Left lung (tissue), 10 donors: ENCODE data around the gene SESN2. TPM values are rescaled to one million over a fixed set of nuclear protein-coding genes. Genes with fewer than 3 reads are reported as not detected.

Experiments
- ATAC-seq: fragments of 200-7000 bp; cut with Tn5 transposase; one replicate; pipeline ENCODE4 v1.9.1; 2020; ENCODE audit warnings: moderate library complexity
- DNase-seq, 4 donors: peaks; one replicate each; pipeline ENCODE4 v3.0.0-alpha.2; 2013 to 2020
- H3K27ac ChIP-seq, 2 donors: fragments of 200-600 bp; sonication (generic) in 1 of 2; one replicate each; pipeline versions ENCODE4 v1.5.0 to v1.8.0; 2020 to 2021
- H3K27me3 ChIP-seq, 2 donors: fragments of 200-600 bp; sonication (generic) in 1 of 2; one replicate each; pipeline versions ENCODE4 v1.5.0 to v1.8.0; 2020 to 2021
- H3K36me3 ChIP-seq, 2 donors: fragments of 200-600 bp; sonication (generic) in 1 of 2; one replicate each; pipeline versions ENCODE4 v1.5.0 to v1.8.0; 2020 to 2021
- H3K4me1 ChIP-seq, 2 donors: fragments of 200-600 bp; one replicate each; pipeline ENCODE4 v1.8.0; 2021
- H3K4me3 ChIP-seq, 2 donors: fragments of 200-600 bp; sonication (generic) in 1 of 2; one replicate each; pipeline versions ENCODE4 v1.5.0 to v1.8.0; 2020 to 2021; ENCODE audit warnings: mild to moderate bottlenecking in 1 of 2
- H3K9me3 ChIP-seq, 2 donors: fragments of 200-600 bp; sonication (generic) in 1 of 2; one replicate each; pipeline versions ENCODE4 v1.5.0 to v1.8.0; 2020 to 2021
- CTCF ChIP-seq, 2 donors: fragments of 200-600 bp; sonication (generic) in 1 of 2; IDR thresholded peaks; one replicate each; pipeline versions ENCODE4 v1.5.0 to v1.8.0; 2021; ENCODE audit warnings: antibody characterized with exemption in 2 of 2
- intact Hi-C, 2 donors: fragments of 100-400 bp; cut with DNase I; formaldehyde crosslinking; loops; one replicate each; pipeline versions ENCODE4 v1.11.2 to v1.14.2; 2022
- polyA plus RNA-seq, 6 donors: library from polyadenylated mRNA; unstranded; fragments of 120-200 nt; gene quantifications; one replicate each; pipeline ENCODE4 v1.2.1, GENCODE V29; 2013; ENCODE audit not compliant: insufficient read length in 6 of 6
- total RNA-seq, 2 donors: library from RNA; stranded (reverse); fragmentation: NEBNext Ultra II Directional; extraction: Animal tissue kit (Norgen Biotek cat#: 25700); gene quantifications; one replicate each; pipeline ENCODE4 v1.2.1, GENCODE V29; 2021
- donor health status: DM: no; HTN: yes; CAD: no.
- donor health status: DM: no; HTN: no; CAD: no.

Gene SESN2
- total and polyA plus RNA-seq, 8 donors, result 4.6 to 17.6 (median 6.5) TPM

GRCh38 chr1:28291711-28292110 is 32.4 kb downstream of the SESN2 start:
- Histone ChIP-seq H3K36me3 (no peaks in the 10 kb centered on the region), H3K4me1 (peaks cover 0 to 10% of the 10 kb centered on the region in 2 donors), H3K9me3 (no peaks in the 10 kb centered on the region), H3K27me3 (peaks cover 0 to 3% of the 10 kb centered on the region in 2 donors), H3K4me3 (no peak overlapping the region), H3K27ac (peak overlapping the region in 1 of 2 donors; percentile 5)
- ATAC-seq (no peak), DNase-seq (no peak)
- TF ChIP-seq CTCF (IDR thresholded peaks at IDR 0.05), result no peak
- intact Hi-C loops, result no loop called here

GRCh38 chr1:28295936-28296335 is 36.6 kb downstream of the SESN2 start:
- Histone ChIP-seq H3K27me3 (peaks cover 0 to 5% of the 10 kb centered on the region in 2 donors), H3K4me1 (peaks cover 0 to 10% of the 10 kb centered on the region in 2 donors), H3K27ac (no peak overlapping the region), H3K36me3 (no peaks in the 10 kb centered on the region), H3K4me3 (no peak overlapping the region), H3K9me3 (no peaks in the 10 kb centered on the region)
- no peak for ATAC-seq
- intact Hi-C loops, result no loop called here
- DNase-seq, result no peak
- TF ChIP-seq CTCF (IDR thresholded peaks at IDR 0.05), result no peak

- peak; percentile 54 for ATAC-seq
- Histone ChIP-seq H3K4me3 (no peak overlapping the region), H3K4me1 (peaks cover 0 to 3% of the 10 kb centered on the region in 2 donors), H3K36me3 (no peaks in the 10 kb centered on the region), H3K27me3 (peaks cover 0 to 5% of the 10 kb centered on the region in 2 donors), H3K27ac (no peak overlapping the region), H3K9me3 (no peaks in the 10 kb centered on the region)
- no peak for TF ChIP-seq CTCF (IDR thresholded peaks at IDR 0.05)
- peak in 1 of 4 donors; percentile 18 for DNase-seq
- intact Hi-C loops, result no loop called here
Observed at GRCh38 chr1:28296401-28297261, 37.3 kb downstream of the SESN2 start.

- no peak overlapping the region for H3K27ac ChIP-seq
- H3K36me3 ChIP-seq, result no peaks in the 10 kb centered on the region
- DNase-seq, result no peak
- no peaks in the 10 kb centered on the region for H3K4me1 ChIP-seq
- no peak overlapping the region for H3K4me3 ChIP-seq
- peaks cover 0 to 5% of the 10 kb centered on the region in 2 donors for H3K27me3 ChIP-seq
- ATAC-seq, result no peak
- H3K9me3 ChIP-seq, result no peaks in the 10 kb centered on the region
- intact Hi-C loops, result no loop called here
- TF ChIP-seq CTCF (IDR thresholded peaks at IDR 0.05), result no peak
Observed at GRCh38 chr1:28297826-28298225, 38.5 kb downstream of the SESN2 start.

GRCh38 chr1:28298438-28298837 is 39.1 kb downstream of the SESN2 start:
- DNase-seq, result no peak
- Histone ChIP-seq H3K36me3 (no peaks in the 10 kb centered on the region), H3K4me3 (no peak overlapping the region), H3K4me1 (no peaks in the 10 kb centered on the region), H3K27me3 (peaks cover 0 to 5% of the 10 kb centered on the region in 2 donors), H3K27ac (no peak overlapping the region), H3K9me3 (no peaks in the 10 kb centered on the region)
- no peak for ATAC-seq
- TF ChIP-seq CTCF (IDR thresholded peaks at IDR 0.05), result no peak
- intact Hi-C loops, result no loop called here
